Stimulated activated CD8-positive, alpha-beta memory T cell treated with anti-CD3 and anti-CD28 coated beads, Interleukin-7, amount 100 ng/mL, for 4 hours (primary cell): Measurements from ENCODE around the gene SST.

Experiments used
- DNase-seq, 2 donors: peaks; one replicate each; pipeline ENCODE4 v3.0.0-alpha.2; 2020; ENCODE audit warnings: low read depth in 2 of 2

The SST gene

GRCh38 chr3:187629711-187630110 is 40.5 kb downstream of the SST start:
- DNase-seq, result no peak

GRCh38 chr3:187628169-187628568 is 42.0 kb downstream of the SST start:
- DNase-seq, result no peak

DNA sequence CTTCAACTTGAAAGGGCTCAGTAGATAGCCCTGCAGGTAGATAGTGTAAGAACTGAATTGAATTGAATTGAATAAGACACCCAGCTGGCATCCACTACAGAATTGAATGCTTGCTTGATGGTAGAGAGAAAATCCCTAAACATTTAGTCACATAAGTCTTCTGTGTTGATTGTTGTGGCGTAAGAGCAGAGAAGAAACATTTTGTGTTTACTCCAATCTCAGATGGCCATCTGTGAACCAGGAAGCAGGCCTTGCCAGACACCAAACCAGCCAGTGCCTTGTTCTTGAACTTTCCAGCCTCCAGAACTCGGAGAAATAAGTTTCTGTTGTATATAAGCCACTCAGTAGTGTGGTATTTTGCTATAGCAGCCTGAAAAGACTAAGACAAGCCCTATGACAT is 43.6 kb downstream of the SST start:
- DNase-seq, result no peak

GRCh38 chr3:187624588-187624987 is 45.6 kb downstream of the SST start:
- DNase-seq, result no peak

DNA sequence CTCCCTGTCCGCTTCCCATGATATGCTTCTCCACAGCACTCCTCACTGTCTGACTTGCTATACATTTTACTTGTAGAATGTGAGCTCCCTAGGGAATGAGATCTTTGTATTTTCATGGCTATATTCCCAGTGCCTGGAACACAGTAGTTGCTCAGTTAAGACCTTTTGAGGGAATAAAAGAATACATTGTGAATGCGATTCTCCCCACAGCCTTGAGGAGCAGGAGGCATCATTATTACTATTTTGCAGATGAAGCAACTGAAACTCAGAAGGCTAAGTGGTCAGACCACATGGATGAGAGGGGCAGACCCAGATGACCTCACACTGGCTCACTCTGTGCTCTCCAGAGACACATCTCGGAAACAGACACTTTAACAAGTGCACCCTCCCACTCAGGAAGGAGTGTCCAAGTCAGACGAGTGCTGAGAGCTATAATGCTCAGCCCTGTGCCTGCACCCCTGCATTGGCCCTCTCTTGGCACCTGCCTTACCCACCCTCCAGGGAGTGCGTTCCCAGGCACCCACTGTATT is 46.8 kb downstream of the SST start:
- no peak for DNase-seq

DNA sequence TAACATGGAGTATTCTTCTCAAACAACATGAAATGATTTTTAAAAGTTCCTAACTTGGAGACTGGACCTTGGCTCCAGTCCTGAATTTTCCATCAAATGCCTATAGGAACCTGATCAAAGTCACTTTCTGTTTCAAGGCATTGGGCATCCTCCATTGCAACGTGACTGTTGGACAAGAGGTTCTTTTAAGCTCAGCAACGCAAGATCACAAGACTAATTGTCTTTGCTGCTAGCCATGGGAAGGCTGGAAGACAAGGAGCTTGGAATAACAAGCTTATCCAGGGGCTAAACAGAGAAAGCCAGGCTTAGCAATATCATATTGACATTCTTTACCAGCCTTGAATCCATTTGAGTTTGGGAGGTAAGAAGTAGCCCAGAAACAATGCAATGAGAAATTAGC is 48.3 kb downstream of the SST start:
- DNase-seq, result no peak

GRCh38 chr3:187619461-187619860 is 50.7 kb downstream of the SST start:
- DNase-seq, result no peak
